Neural progenitor cell (in vitro differentiated cells): ENCODE data around the gene CFAP221.

ENCODE experiments used
- CTCF ChIP-seq: fragments of 200-600 bp; sonication (generic); IDR thresholded peaks from 2 replicates; pipeline ENCODE4 v1.5.1; 2017; ENCODE audit warnings: antibody characterized with exemption, mild to moderate bottlenecking
- EZH2 ChIP-seq: fragments of 200-600 bp; sonication (generic); IDR thresholded peaks from 2 replicates; pipeline ENCODE4 v1.6.1; 2017; ENCODE audit warnings: antibody characterized with exemption, mild to moderate bottlenecking, moderate library complexity

- TF ChIP-seq EZH2, result no peak
- TF ChIP-seq CTCF, result no peak
These were observed 138.3 kb downstream of the CFAP221 start for GRCh38 chr2:119682578-119682977.
